ENCODE results near the gene ACP5. TPM values are rescaled to one million over a fixed set of nuclear protein-coding genes. Genes with fewer than 3 reads are reported as not detected.

ACP5 gene
- total and polyA plus RNA-seq, 8 donors = 1.5 to 299 (median 3.5) TPM

DNA sequence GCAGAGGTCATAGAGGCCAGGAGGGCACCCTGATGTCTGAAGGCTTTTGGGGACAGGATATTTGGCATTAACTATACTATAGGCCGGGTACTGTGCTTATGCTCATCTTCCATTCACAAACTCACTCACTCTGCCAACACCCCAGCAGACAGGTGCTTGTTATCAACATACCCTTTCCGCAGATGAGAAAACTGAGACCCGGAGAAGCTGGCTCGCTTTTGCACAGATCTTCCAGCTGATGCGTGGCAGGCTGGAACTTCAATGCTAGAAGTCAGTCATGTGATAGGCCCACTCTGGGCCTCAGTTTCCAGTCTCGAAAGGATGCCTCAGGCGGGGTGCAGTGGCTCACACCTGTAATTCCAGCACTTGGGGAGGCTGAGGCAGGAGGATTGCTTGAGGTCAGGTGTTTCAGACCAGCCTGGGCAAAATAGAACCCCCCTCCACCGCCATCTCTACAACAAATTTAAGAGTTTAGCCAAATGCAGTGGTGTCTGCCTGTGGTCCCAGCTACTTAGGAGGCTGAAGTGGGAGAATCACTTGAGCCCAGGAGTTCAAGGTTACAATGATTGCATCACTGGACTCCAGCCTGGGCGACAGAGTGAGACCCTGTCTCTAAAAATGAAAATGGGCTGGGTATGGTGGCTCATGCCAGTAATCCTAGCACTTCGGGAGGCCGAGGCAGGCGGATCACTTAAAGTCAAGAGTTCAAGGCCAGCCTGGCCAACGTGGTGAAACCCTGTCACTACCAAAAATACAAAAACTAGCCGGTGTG lies 29.3 kb downstream of the ACP5 start:
- ATAC-seq = no peak
- Histone ChIP-seq H3K27me3 (no peaks in the 10 kb centered on the region), H3K4me1 (no peaks in the 10 kb centered on the region), H3K36me3 (peaks cover 0 to 19% of the 10 kb centered on the region in 2 donors), H3K9me3 (no peaks in the 10 kb centered on the region), H3K27ac (no peak overlapping the region), H3K4me3 (no peak overlapping the region)
- DNase-seq = no peak
- TF ChIP-seq, protein P1, sequence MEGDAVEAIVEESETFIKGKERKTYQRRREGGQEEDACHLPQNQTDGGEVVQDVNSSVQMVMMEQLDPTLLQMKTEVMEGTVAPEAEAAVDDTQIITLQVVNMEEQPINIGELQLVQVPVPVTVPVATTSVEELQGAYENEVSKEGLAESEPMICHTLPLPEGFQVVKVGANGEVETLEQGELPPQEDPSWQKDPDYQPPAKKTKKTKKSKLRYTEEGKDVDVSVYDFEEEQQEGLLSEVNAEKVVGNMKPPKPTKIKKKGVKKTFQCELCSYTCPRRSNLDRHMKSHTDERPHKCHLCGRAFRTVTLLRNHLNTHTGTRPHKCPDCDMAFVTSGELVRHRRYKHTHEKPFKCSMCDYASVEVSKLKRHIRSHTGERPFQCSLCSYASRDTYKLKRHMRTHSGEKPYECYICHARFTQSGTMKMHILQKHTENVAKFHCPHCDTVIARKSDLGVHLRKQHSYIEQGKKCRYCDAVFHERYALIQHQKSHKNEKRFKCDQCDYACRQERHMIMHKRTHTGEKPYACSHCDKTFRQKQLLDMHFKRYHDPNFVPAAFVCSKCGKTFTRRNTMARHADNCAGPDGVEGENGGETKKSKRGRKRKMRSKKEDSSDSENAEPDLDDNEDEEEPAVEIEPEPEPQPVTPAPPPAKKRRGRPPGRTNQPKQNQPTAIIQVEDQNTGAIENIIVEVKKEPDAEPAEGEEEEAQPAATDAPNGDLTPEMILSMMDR (IDR thresholded peaks at IDR 0.05) = no peak
- intact Hi-C loops (cut with DNase I) = no loop called here

DNA sequence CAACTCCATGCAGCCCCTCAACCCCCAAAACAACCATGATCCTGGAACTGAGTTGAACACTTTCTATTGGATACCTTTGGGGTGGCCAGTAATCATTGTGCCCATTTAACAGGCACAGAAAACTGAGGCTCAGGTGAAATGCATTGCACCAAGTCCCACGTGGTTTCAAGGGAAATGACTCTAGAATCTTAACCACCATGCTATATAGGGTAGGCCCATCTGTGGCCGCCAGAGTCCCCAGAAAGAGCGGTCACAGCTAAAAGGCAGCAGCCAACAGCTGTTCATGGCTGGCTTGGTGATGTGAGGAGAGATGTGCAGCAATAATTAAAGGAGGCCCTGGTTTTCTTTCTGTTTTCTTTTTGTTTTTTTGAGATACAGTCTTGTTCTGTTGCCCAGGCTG lies 36.2 kb downstream of the ACP5 start:
- peaks cover 0 to 6% of the 10 kb centered on the region in 2 donors for H3K4me1 ChIP-seq
- H3K36me3 ChIP-seq = no peaks in the 10 kb centered on the region
- peaks cover 8 to 33% of the 10 kb centered on the region in 2 donors for H3K27me3 ChIP-seq
- H3K27ac ChIP-seq = no peak overlapping the region
- H3K9me3 ChIP-seq = no peaks in the 10 kb centered on the region
- TF ChIP-seq, protein P1 (IDR thresholded peaks at IDR 0.05) = no peak
- no peak overlapping the region for H3K4me3 ChIP-seq
- intact Hi-C loops (cut with DNase I) = no loop called here
- no peak for ATAC-seq
- DNase-seq = no peak

DNA sequence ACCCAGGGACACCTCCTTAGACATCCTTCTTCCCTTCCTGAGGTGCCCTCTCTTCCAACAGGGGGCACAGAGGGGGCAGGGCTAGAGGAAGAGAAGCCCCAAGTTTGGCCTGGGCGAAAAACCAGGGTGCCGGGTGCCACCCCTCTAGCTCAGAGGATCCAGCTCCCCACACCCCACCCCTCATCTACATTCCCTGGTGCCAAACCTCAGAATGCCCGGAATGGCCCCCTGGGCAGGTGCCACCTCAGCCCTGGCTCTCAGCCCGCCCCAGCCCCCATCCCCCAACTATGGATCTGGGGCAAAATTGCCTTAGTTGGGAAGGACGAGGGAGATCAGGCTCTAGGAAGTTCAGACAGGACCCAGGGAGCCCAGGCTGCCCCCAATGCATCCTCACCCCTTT lies 36.8 kb downstream of the ACP5 start:
- intact Hi-C loops (cut with DNase I) = no loop called here
- no peaks in the 10 kb centered on the region for H3K9me3 ChIP-seq
- ATAC-seq (no peak), DNase-seq (no peak)
- no peak overlapping the region for H3K4me3 ChIP-seq
- H3K36me3 ChIP-seq = no peaks in the 10 kb centered on the region
- peaks cover 0 to 9% of the 10 kb centered on the region in 2 donors for H3K4me1 ChIP-seq
- peaks cover 8 to 33% of the 10 kb centered on the region in 2 donors for H3K27me3 ChIP-seq
- TF ChIP-seq, protein P1 (IDR thresholded peaks at IDR 0.05) = no peak
- no peak overlapping the region for H3K27ac ChIP-seq

DNA sequence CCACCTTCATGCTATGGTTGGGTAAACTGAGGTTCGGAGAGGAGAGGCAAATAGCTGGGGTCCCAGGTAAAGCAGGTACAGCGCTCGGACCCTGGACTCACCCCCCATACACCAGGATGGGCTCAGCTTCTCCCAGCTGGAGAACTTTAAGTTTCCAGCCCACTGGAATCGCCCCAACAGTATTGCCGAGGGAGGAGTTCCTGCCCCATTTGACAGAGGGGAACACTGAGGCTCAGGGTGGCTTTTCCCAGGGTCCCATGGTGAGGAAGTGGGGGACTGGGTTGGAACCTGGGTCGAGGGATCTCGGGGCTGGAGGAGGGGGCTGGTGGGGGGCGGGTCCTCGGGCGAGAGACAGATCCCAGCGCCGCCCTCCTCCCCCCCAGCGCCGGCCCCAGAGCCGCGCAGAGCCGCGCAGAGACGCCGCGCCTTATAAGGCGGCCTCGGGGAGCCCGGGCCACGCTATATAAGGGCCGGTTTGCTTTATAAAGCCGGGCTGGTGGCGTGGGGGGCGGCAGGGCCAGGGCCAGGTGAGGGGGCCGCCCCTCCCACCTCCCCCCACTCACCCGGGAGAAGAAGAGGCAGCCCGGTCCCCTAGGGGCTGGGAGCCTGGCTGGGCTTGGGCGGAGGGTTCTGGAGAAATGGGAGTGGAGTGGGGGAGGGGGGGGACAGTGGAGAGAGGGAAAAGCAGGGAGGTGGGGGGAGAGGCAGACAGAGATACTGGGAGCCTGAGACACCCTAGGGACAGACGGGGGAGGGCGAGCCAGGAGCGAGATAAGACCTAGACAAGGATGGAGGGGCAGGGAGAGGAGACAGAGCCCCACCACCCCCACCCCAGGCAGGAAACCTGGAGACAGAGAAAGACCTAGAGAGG lies 37.7 kb downstream of the ACP5 start:
- TF ChIP-seq, protein P1 (IDR thresholded peaks at IDR 0.05) = no peak
- H3K4me3 ChIP-seq = peak overlapping the region; percentile 9 to 11
- intact Hi-C loops (cut with DNase I) = no loop called here
- no peak overlapping the region for H3K27ac ChIP-seq
- H3K4me1 ChIP-seq = peaks cover 0 to 14% of the 10 kb centered on the region in 2 donors
- H3K9me3 ChIP-seq = no peaks in the 10 kb centered on the region
- ATAC-seq (no peak), DNase-seq (peak in 1 of 4 donors; percentile 25)
- H3K27me3 ChIP-seq = peaks cover 8 to 33% of the 10 kb centered on the region in 2 donors
- no peaks in the 10 kb centered on the region for H3K36me3 ChIP-seq

Data from left lung (tissue), 10 donors.